HepG2 (cell line): Measurements from ENCODE around the gene CD7. TPM values are rescaled to one million over a fixed set of nuclear protein-coding genes. Genes with fewer than 3 reads are reported as not detected.

Experiments
- NCOR1 ChIP-seq: fragments of 200-600 bp; sonication (generic); IDR thresholded peaks from 2 replicates; pipeline ENCODE4 v1.7.0; 2017; ENCODE audit warnings: antibody characterized with exemption, low read length, borderline replicate concordance
- RFX1 ChIP-seq: fragments of 450-650 bp; IDR thresholded peaks from 2 replicates; pipeline ENCODE4 v1.6.1; 2017
- ZFP36L1 ChIP-seq: sonication (generic); formaldehyde crosslinking; IDR thresholded peaks from 2 replicates; pipeline ENCODE4 v1.8.0; 2022; ENCODE audit warnings: mild to moderate bottlenecking, missing genetic modification reagents, moderate library complexity
- ZFP90 ChIP-seq: sonication (generic); formaldehyde crosslinking; IDR thresholded peaks from 2 replicates; pipeline ENCODE4 v1.8.0; 2022; ENCODE audit warnings: missing genetic modification reagents, mild to moderate bottlenecking, inconsistent platforms, borderline replicate concordance
- polyA plus RNA-seq, 8 experiments: library from polyadenylated mRNA; depleted of rRNA in 3 of 8; stranded (reverse) in 7 of 8; unstranded in 1 of 8; fragments of >200 nt; fragmentation: Illumina TruSeq in 4 of 8; extraction: Trizol in 4 of 8; gene quantifications; 2 replicates each; pipeline versions ENCODE4 v1.2.1 to v1.2.3, GENCODE V29; 2011 to 2016; ENCODE audit warnings: low read depth in 4 of 8, missing spikeins in 1 of 8, mixed read lengths in 1 of 8; ENCODE audit not compliant: insufficient read depth in 1 of 8
- total RNA-seq, 5 experiments: library from RNA; depleted of rRNA; stranded (reverse); fragments of >200 nt; fragmentation: Illumina TruSeq; extraction: Trizol; gene quantifications; 2 replicates each; pipeline ENCODE4 v1.2.3, GENCODE V29; 2016; ENCODE audit warnings: low read depth in 1 of 5
- TF ChIP-seq, protein P1 (sequence below): sonication (generic); formaldehyde crosslinking; IDR thresholded peaks from 2 replicates; pipeline ENCODE4 v1.4.0; 2020; ENCODE audit warnings: missing genetic modification reagents
- TF ChIP-seq, protein P2 (sequence below): sonication (generic); formaldehyde crosslinking; IDR thresholded peaks from 2 replicates; pipeline ENCODE4 v1.4.0; 2020; ENCODE audit warnings: missing genetic modification reagents

The CD7 gene
- total and polyA plus RNA-seq, 2 of the 13 experiments (the other 11 are each of a cell fraction or from before 2014, with no cell fraction given) = 67.6 to 76.4 TPM

- TF ChIP-seq, protein P1, sequence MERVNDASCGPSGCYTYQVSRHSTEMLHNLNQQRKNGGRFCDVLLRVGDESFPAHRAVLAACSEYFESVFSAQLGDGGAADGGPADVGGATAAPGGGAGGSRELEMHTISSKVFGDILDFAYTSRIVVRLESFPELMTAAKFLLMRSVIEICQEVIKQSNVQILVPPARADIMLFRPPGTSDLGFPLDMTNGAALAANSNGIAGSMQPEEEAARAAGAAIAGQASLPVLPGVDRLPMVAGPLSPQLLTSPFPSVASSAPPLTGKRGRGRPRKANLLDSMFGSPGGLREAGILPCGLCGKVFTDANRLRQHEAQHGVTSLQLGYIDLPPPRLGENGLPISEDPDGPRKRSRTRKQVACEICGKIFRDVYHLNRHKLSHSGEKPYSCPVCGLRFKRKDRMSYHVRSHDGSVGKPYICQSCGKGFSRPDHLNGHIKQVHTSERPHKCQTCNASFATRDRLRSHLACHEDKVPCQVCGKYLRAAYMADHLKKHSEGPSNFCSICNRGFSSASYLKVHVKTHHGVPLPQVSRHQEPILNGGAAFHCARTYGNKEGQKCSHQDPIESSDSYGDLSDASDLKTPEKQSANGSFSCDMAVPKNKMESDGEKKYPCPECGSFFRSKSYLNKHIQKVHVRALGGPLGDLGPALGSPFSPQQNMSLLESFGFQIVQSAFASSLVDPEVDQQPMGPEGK (CRISPR knock-in tag) = peak; percentile 14; the same call in 1 of the 2 replicates
- TF ChIP-seq ZFP36L1 (CRISPR knock-in tag) (0 out of 2 replicates have a peak, but pooled peaks have one; percentile 35), ZFP90 (CRISPR knock-in tag) (0 out of 2 replicates have a peak, but pooled peaks have one; percentile 22), RFX1 (no peak), NCOR1 (no peak)
- TF ChIP-seq, protein P2, sequence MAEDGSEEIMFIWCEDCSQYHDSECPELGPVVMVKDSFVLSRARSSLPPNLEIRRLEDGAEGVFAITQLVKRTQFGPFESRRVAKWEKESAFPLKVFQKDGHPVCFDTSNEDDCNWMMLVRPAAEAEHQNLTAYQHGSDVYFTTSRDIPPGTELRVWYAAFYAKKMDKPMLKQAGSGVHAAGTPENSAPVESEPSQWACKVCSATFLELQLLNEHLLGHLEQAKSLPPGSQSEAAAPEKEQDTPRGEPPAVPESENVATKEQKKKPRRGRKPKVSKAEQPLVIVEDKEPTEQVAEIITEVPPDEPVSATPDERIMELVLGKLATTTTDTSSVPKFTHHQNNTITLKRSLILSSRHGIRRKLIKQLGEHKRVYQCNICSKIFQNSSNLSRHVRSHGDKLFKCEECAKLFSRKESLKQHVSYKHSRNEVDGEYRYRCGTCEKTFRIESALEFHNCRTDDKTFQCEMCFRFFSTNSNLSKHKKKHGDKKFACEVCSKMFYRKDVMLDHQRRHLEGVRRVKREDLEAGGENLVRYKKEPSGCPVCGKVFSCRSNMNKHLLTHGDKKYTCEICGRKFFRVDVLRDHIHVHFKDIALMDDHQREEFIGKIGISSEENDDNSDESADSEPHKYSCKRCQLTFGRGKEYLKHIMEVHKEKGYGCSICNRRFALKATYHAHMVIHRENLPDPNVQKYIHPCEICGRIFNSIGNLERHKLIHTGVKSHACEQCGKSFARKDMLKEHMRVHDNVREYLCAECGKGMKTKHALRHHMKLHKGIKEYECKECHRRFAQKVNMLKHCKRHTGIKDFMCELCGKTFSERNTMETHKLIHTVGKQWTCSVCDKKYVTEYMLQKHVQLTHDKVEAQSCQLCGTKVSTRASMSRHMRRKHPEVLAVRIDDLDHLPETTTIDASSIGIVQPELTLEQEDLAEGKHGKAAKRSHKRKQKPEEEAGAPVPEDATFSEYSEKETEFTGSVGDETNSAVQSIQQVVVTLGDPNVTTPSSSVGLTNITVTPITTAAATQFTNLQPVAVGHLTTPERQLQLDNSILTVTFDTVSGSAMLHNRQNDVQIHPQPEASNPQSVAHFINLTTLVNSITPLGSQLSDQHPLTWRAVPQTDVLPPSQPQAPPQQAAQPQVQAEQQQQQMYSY (CRISPR knock-in tag) = peak; percentile 30; the same call in 1 of the 2 replicates
- TF ChIP-seq, all 625 proteins: peak for 60
These were observed 23.2 kb downstream of the CD7 start (continued) for GRCh38 chr17:82294064-82294773.
